ENCODE results near the gene SPIB.

Gene SPIB

DNA sequence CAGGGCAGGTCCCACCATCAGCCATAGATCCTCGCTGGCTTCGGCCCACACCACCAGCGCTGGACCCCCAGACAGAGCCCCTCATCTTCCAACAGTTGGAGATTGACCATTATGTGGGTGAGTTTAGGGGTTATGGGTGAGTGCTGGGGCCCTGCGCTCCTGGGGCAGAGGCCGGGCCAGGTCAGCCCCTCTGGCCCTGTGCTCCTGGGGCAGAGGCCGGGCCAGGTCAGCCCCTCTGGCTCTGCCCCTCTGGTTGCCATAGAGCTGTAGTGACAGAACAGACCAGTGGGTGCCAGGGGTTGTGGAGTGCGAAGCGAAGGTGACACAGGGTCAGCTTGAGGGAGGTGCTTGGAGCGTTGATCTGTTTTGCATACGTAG is 19.4 kb upstream of the SPIB start:
- no peaks in the 10 kb centered on the region for H3K27me3 ChIP-seq (ENCODE audit: control insufficient read depth, insufficient read depth, low read length)
- peaks cover 2% of the 10 kb centered on the region for H3K36me3 ChIP-seq (ENCODE audit: control insufficient read depth, insufficient read depth, low read length)
- no peak overlapping the region for H3K4me3 ChIP-seq (ENCODE audit: low read length)
- no peak overlapping the region for H3K27ac ChIP-seq (ENCODE audit: low read depth, low read length)
- no peaks in the 10 kb centered on the region for H3K4me1 ChIP-seq (ENCODE audit: control insufficient read depth, insufficient read depth, low read length)
- no peak overlapping the region for H3K9ac ChIP-seq (ENCODE audit: low read length)

DNA sequence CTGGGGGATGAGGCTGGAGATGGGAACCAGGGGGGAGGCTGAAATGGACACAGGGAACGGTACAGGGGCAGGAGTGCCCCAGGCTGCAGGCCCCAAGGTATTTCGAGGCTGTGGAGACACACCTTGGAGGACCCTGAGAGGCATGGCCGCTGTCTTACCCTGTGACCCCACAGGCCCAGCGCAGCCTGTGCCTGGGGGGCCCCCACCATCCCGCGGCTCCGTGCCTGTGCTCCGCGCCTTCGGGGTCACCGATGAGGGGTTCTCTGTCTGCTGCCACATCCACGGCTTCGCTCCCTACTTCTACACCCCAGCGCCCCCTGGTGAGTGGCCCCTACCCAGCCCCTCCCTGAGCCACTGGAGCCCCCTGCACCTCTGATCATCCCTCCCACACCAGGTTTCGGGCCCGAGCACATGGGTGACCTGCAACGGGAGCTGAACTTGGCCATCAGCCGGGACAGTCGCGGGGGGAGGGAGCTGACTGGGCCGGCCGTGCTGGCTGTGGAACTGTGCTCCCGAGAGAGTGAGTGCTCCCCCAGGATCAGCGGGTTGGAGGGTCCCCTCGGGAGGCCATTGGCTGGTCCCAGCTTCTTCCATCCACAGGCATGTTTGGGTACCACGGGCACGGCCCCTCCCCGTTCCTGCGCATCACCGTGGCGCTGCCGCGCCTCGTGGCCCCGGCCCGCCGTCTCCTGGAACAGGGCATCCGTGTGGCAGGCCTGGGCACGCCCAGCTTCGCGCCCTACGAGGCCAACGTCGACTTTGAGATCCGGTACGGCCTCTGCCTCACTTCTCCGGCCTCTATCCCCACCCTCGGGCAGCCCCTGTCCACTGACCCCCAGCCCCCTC is 16.9 kb upstream of the SPIB start:
- Histone ChIP-seq H3K27ac (ENCODE audit: low read depth, low read length) (no peak overlapping the region), H3K4me3 (ENCODE audit: low read length) (no peak overlapping the region), H3K9ac (ENCODE audit: low read length) (no peak overlapping the region), H3K4me1 (ENCODE audit: control insufficient read depth, insufficient read depth, low read length) (no peaks in the 10 kb centered on the region), H3K36me3 (ENCODE audit: control insufficient read depth, insufficient read depth, low read length) (peaks cover 2% of the 10 kb centered on the region), H3K27me3 (ENCODE audit: control insufficient read depth, insufficient read depth, low read length) (no peaks in the 10 kb centered on the region)

DNA sequence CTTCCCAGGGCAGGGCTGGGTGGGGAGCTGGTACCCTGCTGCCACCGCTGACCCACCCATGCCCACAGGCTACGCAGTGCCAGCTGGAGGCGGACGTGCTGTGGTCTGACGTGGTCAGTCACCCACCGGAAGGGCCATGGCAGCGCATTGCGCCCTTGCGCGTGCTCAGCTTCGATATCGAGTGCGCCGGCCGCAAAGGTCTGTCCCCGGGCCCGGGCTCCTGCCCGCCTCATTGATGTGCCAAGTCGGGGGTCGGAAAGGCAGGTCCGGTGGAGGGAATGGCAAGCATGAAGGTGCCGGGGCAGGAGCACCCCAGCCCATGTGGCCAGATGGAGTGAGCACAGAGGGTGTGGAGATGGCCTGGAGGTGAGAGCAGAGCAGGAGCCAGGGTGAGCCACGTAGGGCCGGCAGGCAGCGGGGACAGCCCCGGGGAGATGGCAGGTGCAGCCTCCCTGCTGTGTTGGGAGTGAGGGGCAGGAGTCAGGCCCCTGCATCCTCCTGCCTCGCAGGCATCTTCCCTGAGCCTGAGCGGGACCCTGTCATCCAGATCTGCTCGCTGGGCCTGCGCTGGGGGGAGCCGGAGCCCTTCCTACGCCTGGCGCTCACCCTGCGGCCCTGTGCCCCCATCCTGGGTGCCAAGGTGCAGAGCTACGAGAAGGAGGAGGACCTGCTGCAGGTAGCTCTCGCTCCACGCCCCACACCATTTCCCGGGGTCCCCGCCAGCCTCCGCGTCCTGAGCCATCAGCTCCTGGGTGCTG is 16.0 kb upstream of the SPIB start:
- Histone ChIP-seq H3K27ac (ENCODE audit: low read depth, low read length) (no peak overlapping the region), H3K27me3 (ENCODE audit: control insufficient read depth, insufficient read depth, low read length) (no peaks in the 10 kb centered on the region), H3K4me1 (ENCODE audit: control insufficient read depth, insufficient read depth, low read length) (no peaks in the 10 kb centered on the region), H3K36me3 (ENCODE audit: control insufficient read depth, insufficient read depth, low read length) (peaks cover 2% of the 10 kb centered on the region), H3K4me3 (ENCODE audit: low read length) (no peak overlapping the region), H3K9ac (ENCODE audit: low read length) (no peak overlapping the region)

DNA sequence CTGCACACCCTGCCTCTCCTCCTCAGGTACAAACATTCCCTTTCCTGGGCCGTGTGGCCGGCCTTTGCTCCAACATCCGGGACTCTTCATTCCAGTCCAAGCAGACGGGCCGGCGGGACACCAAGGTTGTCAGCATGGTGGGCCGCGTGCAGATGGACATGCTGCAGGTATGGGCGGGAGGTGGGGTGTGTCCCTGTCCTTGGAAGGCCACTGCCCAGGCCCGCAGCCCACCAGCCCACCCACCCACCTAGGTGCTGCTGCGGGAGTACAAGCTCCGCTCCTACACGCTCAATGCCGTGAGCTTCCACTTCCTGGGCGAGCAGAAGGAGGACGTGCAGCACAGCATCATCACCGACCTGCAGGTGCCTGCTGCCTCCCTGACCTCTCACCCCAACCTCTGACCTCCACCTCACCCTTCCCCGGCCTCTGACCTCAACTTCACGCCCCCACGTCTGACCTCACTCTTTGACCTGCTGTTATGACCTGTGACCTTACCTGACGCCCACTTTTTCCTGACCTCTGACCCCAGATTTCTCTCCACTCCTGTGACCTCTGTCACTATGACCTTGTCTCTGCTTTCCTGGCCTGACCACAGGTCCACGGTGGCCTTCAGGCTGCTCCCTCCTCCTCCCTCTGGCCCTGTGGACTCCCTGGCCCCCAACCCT is 12.4 kb upstream of the SPIB start:
- Histone ChIP-seq H3K27me3 (ENCODE audit: control insufficient read depth, insufficient read depth, low read length) (no peaks in the 10 kb centered on the region), H3K9ac (ENCODE audit: low read length) (no peak overlapping the region), H3K4me1 (ENCODE audit: control insufficient read depth, insufficient read depth, low read length) (no peaks in the 10 kb centered on the region), H3K27ac (ENCODE audit: low read depth, low read length) (no peak overlapping the region), H3K36me3 (ENCODE audit: control insufficient read depth, insufficient read depth, low read length) (peaks cover 4% of the 10 kb centered on the region), H3K4me3 (ENCODE audit: low read length) (no peak overlapping the region)

GRCh38 chr19:50406829-50407228 is 11.9 kb upstream of the SPIB start:
- H3K36me3 ChIP-seq (ENCODE audit: control insufficient read depth, insufficient read depth, low read length) = peaks cover 4% of the 10 kb centered on the region
- no peak overlapping the region for H3K9ac ChIP-seq (ENCODE audit: low read length)
- H3K27ac ChIP-seq (ENCODE audit: low read depth, low read length) = no peak overlapping the region
- H3K27me3 ChIP-seq (ENCODE audit: control insufficient read depth, insufficient read depth, low read length) = no peaks in the 10 kb centered on the region
- no peak overlapping the region for H3K4me3 ChIP-seq (ENCODE audit: low read length)
- no peaks in the 10 kb centered on the region for H3K4me1 ChIP-seq (ENCODE audit: control insufficient read depth, insufficient read depth, low read length)

GRCh38 chr19:50409347-50409746 is 9.4 kb upstream of the SPIB start:
- H3K36me3 ChIP-seq (ENCODE audit: control insufficient read depth, insufficient read depth, low read length) = peaks cover 2% of the 10 kb centered on the region
- no peak overlapping the region for H3K4me3 ChIP-seq (ENCODE audit: low read length)
- no peak overlapping the region for H3K27ac ChIP-seq (ENCODE audit: low read depth, low read length)
- no peaks in the 10 kb centered on the region for H3K27me3 ChIP-seq (ENCODE audit: control insufficient read depth, insufficient read depth, low read length)
- no peak overlapping the region for H3K9ac ChIP-seq (ENCODE audit: low read length)
- no peaks in the 10 kb centered on the region for H3K4me1 ChIP-seq (ENCODE audit: control insufficient read depth, insufficient read depth, low read length)

- H3K9ac ChIP-seq (ENCODE audit: low read length) = no peak overlapping the region
- peaks cover 2% of the 10 kb centered on the region for H3K36me3 ChIP-seq (ENCODE audit: control insufficient read depth, insufficient read depth, low read length)
- no peaks in the 10 kb centered on the region for H3K4me1 ChIP-seq (ENCODE audit: control insufficient read depth, insufficient read depth, low read length)
- H3K27me3 ChIP-seq (ENCODE audit: control insufficient read depth, insufficient read depth, low read length) = no peaks in the 10 kb centered on the region
- no peak overlapping the region for H3K4me3 ChIP-seq (ENCODE audit: low read length)
- H3K27ac ChIP-seq (ENCODE audit: low read depth, low read length) = no peak overlapping the region
Measured at GRCh38 chr19:50410109-50410508, 8.6 kb upstream of the SPIB start.

- Histone ChIP-seq H3K9ac (ENCODE audit: low read length) (no peak overlapping the region), H3K27me3 (ENCODE audit: control insufficient read depth, insufficient read depth, low read length) (no peaks in the 10 kb centered on the region), H3K4me1 (ENCODE audit: control insufficient read depth, insufficient read depth, low read length) (no peaks in the 10 kb centered on the region), H3K36me3 (ENCODE audit: control insufficient read depth, insufficient read depth, low read length) (peaks cover 2% of the 10 kb centered on the region), H3K4me3 (ENCODE audit: low read length) (no peak overlapping the region), H3K27ac (ENCODE audit: low read depth, low read length) (no peak overlapping the region)
Measured at GRCh38 chr19:50412419-50412818, 6.3 kb upstream of the SPIB start.

DNA sequence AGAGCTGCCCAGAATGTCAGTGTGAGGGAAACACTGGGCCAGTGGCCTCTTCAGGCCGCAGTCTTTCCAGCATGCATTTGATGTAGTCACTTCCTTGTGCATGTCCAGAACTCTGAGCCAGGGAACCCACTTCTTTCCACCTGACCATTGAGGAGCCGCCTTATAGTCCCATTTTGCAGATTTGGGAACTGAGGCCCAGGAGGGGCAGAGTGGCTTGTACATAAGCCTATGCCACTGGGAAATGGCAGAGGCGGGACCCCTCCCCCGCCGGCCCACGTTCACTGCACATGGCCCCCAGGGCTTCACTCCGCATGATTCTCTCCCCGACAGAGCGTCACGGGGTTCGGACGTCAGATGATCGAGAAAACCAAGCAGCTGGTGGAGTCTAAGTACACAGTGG is 5.6 kb upstream of the SPIB start:
- H3K36me3 ChIP-seq (ENCODE audit: control insufficient read depth, insufficient read depth, low read length) = peaks cover 2% of the 10 kb centered on the region
- no peaks in the 10 kb centered on the region for H3K27me3 ChIP-seq (ENCODE audit: control insufficient read depth, insufficient read depth, low read length)
- no peak overlapping the region for H3K4me3 ChIP-seq (ENCODE audit: low read length)
- H3K9ac ChIP-seq (ENCODE audit: low read length) = no peak overlapping the region
- H3K4me1 ChIP-seq (ENCODE audit: control insufficient read depth, insufficient read depth, low read length) = no peaks in the 10 kb centered on the region
- H3K27ac ChIP-seq (ENCODE audit: low read depth, low read length) = no peak overlapping the region

DNA sequence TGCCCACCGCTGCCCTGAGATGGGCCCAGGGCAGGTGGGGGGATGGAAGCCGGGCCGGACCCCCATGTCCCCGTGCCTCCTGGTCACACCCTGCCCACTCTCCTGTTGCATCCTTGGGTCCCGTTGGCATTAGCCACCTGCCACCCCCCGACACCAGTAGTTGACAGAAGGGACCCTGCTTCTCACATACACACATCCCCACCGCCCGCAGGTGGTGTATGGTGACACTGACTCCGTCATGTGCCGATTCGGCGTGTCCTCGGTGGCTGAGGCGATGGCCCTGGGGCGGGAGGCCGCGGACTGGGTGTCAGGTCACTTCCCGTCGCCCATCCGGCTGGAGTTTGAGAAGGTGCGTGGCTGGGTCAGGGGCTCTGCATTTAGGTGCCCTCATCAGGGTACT is 5.2 kb upstream of the SPIB start:
- Histone ChIP-seq H3K36me3 (ENCODE audit: control insufficient read depth, insufficient read depth, low read length) (peaks cover 2% of the 10 kb centered on the region), H3K27me3 (ENCODE audit: control insufficient read depth, insufficient read depth, low read length) (peaks cover 4% of the 10 kb centered on the region), H3K9ac (ENCODE audit: low read length) (no peak overlapping the region), H3K27ac (ENCODE audit: low read depth, low read length) (no peak overlapping the region), H3K4me3 (ENCODE audit: low read length) (no peak overlapping the region), H3K4me1 (ENCODE audit: control insufficient read depth, insufficient read depth, low read length) (no peaks in the 10 kb centered on the region)

DNA sequence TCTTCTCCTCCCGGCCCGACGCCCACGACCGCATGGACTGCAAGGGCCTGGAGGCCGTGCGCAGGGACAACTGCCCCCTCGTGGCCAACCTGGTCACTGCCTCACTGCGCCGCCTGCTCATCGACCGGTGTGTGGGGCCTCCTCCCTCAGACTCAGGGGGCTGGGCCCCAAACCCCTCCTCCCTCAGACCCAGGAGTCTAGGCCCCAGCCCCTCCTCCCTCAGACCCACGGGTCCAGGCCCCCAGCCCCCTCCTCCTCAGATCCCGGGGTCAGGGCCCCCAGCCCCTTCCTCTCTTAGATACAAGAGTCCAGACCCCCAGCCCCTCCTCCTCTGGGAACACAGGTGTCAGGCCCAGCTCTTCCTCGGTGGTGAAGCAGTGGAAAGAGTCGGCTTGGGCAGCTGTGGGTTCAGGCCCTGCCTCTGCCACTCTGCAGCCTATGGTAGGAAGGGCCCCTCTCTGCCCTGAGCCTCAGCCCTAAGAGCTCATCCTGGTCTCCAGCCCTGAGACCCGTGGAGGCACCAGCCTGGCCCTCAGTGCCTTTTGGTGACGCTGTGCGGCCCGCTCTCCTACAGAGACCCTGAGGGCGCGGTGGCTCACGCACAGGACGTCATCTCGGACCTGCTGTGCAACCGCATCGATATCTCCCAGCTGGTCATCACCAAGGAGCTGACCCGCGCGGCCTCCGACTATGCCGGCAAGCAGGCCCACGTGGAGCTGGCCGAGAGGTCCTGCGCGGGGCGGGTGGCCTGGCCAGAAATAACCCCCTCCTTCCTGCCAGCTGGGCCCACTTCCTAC is 3.7 kb upstream of the SPIB start:
- no peak overlapping the region for H3K4me3 ChIP-seq (ENCODE audit: low read length)
- no peak overlapping the region for H3K9ac ChIP-seq (ENCODE audit: low read length)
- H3K27ac ChIP-seq (ENCODE audit: low read depth, low read length) = no peak overlapping the region
- H3K27me3 ChIP-seq (ENCODE audit: control insufficient read depth, insufficient read depth, low read length) = peaks cover 14% of the 10 kb centered on the region
- no peaks in the 10 kb centered on the region for H3K4me1 ChIP-seq (ENCODE audit: control insufficient read depth, insufficient read depth, low read length)
- H3K36me3 ChIP-seq (ENCODE audit: control insufficient read depth, insufficient read depth, low read length) = no peaks in the 10 kb centered on the region

DNA sequence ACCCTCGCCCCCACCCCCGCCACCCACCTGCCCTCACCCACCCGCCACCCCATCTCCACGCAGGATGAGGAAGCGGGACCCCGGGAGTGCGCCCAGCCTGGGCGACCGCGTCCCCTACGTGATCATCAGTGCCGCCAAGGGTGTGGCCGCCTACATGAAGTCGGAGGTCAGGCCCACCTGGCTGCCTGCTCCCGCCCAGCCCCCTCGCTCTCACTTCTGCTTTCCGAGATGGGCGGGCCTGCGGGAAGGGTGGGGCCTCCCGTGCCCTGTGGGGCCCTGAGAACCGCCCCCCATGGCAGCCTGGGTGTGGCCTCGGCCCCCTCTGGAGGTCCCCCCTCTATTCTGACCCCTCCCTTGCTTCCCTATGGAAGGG is 3.1 kb upstream of the SPIB start:
- Histone ChIP-seq H3K27ac (ENCODE audit: low read depth, low read length) (no peak overlapping the region), H3K36me3 (ENCODE audit: control insufficient read depth, insufficient read depth, low read length) (no peaks in the 10 kb centered on the region), H3K4me1 (ENCODE audit: control insufficient read depth, insufficient read depth, low read length) (no peaks in the 10 kb centered on the region), H3K27me3 (ENCODE audit: control insufficient read depth, insufficient read depth, low read length) (peaks cover 14% of the 10 kb centered on the region), H3K9ac (ENCODE audit: low read length) (no peak overlapping the region), H3K4me3 (ENCODE audit: low read length) (no peak overlapping the region)

Data from rectal smooth muscle tissue (tissue), 1 donor.